Right lobe of liver (tissue), 4 donors: ENCODE data around the gene ANTXR1.

Source experiments
- CTCF ChIP-seq, 4 donors: fragments of 200-600 bp in 3 of 4; fragments of 450-650 bp in 1 of 4; IDR thresholded peaks; one replicate each; pipeline versions ENCODE4 v1.5.1 to v1.8.0; 2016 to 2022; ENCODE audit warnings: antibody characterized with exemption in 4 of 4, mild to moderate bottlenecking in 2 of 4
- POLR2A ChIP-seq: fragments of 450-650 bp; IDR thresholded peaks from one replicate; pipeline ENCODE4 v1.6.1; 2017; ENCODE audit warnings: antibody characterized with exemption, mild to moderate bottlenecking
- donor health status: DM: no; HTN: no; CAD: no.
- donor health status: DM: no; HTN: no; CAD: no.
- donor health status: DM: no; HTN: yes; CAD: no.

- no peak for TF ChIP-seq POLR2A
- no peak for TF ChIP-seq CTCF (IDR thresholded peaks at IDR 0.05)
Measured at GRCh38 chr2:69151931-69152330, 139.0 kb downstream of the ANTXR1 start.
